ENCODE measurements around the gene STN1. TPM values are rescaled to one million over a fixed set of nuclear protein-coding genes. Genes with fewer than 3 reads are reported as not detected.

STN1 gene
- total RNA-seq, 1 donor from 2014 or later: 57.1 TPM

DNA sequence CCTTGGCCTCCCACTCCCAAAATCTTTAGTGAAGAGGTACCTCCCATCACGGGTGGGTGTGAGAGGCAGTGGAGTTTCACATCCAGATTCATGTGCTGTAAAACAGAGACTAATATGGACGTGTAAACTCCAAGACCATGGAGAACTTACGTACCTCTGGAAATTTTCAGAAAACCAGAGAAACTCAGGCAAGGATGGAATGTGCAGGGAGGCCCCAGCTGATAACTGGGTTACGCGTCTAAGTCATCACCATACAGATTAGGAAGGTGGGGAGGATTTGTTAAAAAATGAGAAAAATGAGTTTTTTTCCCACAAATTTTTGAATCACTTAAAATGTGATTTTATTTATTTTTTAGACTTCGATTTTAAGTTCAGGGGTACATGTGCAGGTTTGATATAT is 16.3 kb upstream of the STN1 start:
- H3K9me3 Mint-ChIP-seq (ENCODE audit: unreplicated experiment): peaks cover 19% of the 10 kb centered on the region
- no peaks in the 10 kb centered on the region for H3K36me3 Mint-ChIP-seq (ENCODE audit: unreplicated experiment)
- H3K4me3 Mint-ChIP-seq (ENCODE audit: unreplicated experiment): no peak overlapping the region
- DNase-seq: no peak
- TF ChIP-seq, protein P1, sequence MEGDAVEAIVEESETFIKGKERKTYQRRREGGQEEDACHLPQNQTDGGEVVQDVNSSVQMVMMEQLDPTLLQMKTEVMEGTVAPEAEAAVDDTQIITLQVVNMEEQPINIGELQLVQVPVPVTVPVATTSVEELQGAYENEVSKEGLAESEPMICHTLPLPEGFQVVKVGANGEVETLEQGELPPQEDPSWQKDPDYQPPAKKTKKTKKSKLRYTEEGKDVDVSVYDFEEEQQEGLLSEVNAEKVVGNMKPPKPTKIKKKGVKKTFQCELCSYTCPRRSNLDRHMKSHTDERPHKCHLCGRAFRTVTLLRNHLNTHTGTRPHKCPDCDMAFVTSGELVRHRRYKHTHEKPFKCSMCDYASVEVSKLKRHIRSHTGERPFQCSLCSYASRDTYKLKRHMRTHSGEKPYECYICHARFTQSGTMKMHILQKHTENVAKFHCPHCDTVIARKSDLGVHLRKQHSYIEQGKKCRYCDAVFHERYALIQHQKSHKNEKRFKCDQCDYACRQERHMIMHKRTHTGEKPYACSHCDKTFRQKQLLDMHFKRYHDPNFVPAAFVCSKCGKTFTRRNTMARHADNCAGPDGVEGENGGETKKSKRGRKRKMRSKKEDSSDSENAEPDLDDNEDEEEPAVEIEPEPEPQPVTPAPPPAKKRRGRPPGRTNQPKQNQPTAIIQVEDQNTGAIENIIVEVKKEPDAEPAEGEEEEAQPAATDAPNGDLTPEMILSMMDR (IDR thresholded peaks at IDR 0.05; ENCODE audit: partially characterized antibody, unreplicated experiment): no peak
- H3K27me3 Mint-ChIP-seq (ENCODE audit: unreplicated experiment): peaks cover 11% of the 10 kb centered on the region
- peak overlapping the region; percentile 98 for H3K27ac Mint-ChIP-seq (ENCODE audit: unreplicated experiment)
- H3K4me1 Mint-ChIP-seq (ENCODE audit: low read depth, unreplicated experiment): peaks cover 41% of the 10 kb centered on the region

DNA sequence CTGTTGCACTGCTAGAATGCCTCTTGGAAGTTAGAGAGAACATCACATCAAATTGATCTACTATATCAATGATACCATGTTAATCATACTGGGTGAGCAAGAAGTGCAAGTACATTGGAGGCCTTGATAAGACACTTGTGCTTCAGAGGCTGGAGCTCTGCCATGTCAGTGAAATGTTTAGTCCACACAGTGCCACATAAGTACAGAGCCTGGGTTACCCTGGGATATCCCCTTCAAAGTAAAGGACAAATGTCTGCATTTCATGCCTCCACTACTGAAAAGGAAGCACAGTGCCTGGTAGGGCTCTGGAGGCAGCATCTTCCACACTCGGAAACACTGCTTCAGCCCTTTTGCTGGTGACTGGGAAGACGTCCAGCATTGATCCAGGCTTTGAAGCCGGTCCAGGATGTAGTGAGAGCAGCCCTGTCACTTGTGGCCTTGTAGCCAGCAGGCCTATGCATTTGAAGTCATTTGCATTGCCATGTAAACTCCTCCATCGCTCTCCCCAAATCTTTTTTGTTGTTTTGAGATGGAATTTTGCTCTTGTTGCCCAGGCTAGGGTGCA is 15.7 kb upstream of the STN1 start:
- Mint-ChIP-seq H3K27ac (ENCODE audit: unreplicated experiment) (peak overlapping the region; percentile 98), H3K36me3 (ENCODE audit: unreplicated experiment) (no peaks in the 10 kb centered on the region), H3K4me1 (ENCODE audit: low read depth, unreplicated experiment) (peaks cover 47% of the 10 kb centered on the region), H3K4me3 (ENCODE audit: unreplicated experiment) (peak overlapping the region; percentile 49), H3K27me3 (ENCODE audit: unreplicated experiment) (peaks cover 15% of the 10 kb centered on the region), H3K9me3 (ENCODE audit: unreplicated experiment) (peaks cover 22% of the 10 kb centered on the region)
- DNase-seq: no peak
- TF ChIP-seq, protein P1 (IDR thresholded peaks at IDR 0.05; ENCODE audit: partially characterized antibody, unreplicated experiment): no peak

DNA sequence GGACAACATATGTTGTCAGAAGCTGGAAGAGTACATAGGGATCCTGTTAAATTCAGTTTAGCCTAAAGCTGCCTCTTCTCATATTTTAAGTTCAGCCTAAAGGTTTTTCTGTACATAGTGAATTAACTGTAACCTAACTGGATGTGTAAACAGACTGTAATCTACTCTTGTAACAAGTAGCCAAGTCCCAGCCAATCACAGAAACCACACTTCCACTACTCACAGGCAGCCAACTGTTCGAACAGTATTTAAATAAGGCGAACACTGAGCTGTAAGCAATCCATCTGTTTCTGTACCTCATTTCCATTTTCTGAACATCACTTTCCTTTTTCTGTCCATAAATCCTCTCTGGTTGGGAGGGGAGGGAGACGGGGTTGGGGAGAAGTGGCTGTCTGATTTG is 15.0 kb upstream of the STN1 start:
- H3K36me3 Mint-ChIP-seq (ENCODE audit: unreplicated experiment): no peaks in the 10 kb centered on the region
- H3K27me3 Mint-ChIP-seq (ENCODE audit: unreplicated experiment): peaks cover 15% of the 10 kb centered on the region
- TF ChIP-seq, protein P1 (IDR thresholded peaks at IDR 0.05; ENCODE audit: partially characterized antibody, unreplicated experiment): no peak
- peaks cover 22% of the 10 kb centered on the region for H3K9me3 Mint-ChIP-seq (ENCODE audit: unreplicated experiment)
- DNase-seq: no peak
- H3K27ac Mint-ChIP-seq (ENCODE audit: unreplicated experiment): peak overlapping the region; percentile 98
- peak overlapping the region; percentile 67 for H3K4me3 Mint-ChIP-seq (ENCODE audit: unreplicated experiment)
- peaks cover 54% of the 10 kb centered on the region for H3K4me1 Mint-ChIP-seq (ENCODE audit: low read depth, unreplicated experiment)

DNA sequence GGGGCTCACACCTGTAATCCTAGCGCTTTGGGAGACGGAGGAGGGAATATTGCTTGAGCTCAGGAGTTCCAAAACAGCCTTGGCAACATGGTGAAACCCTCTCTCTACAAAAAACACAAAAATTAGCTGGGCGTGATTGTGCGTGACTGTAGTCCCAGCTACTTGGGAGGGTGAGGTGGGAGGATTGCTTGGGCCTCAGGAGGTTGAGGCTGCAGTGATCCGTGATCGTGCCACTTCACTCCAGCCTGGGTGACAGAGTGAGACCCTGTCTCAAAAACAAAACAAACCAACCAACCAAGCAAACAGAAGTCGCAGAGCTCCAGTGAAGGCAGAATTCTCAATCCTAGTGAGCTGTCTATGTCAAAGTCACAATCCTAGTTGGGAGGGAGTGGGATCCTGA is 14.3 kb upstream of the STN1 start:
- Mint-ChIP-seq H3K4me3 (ENCODE audit: unreplicated experiment) (peak overlapping the region; percentile 67), H3K36me3 (ENCODE audit: unreplicated experiment) (no peaks in the 10 kb centered on the region), H3K27ac (ENCODE audit: unreplicated experiment) (peak overlapping the region; percentile 98), H3K27me3 (ENCODE audit: unreplicated experiment) (peaks cover 15% of the 10 kb centered on the region), H3K9me3 (ENCODE audit: unreplicated experiment) (peaks cover 25% of the 10 kb centered on the region), H3K4me1 (ENCODE audit: low read depth, unreplicated experiment) (peaks cover 55% of the 10 kb centered on the region)
- TF ChIP-seq, protein P1 (IDR thresholded peaks at IDR 0.05; ENCODE audit: partially characterized antibody, unreplicated experiment): no peak
- DNase-seq: no peak

DNA sequence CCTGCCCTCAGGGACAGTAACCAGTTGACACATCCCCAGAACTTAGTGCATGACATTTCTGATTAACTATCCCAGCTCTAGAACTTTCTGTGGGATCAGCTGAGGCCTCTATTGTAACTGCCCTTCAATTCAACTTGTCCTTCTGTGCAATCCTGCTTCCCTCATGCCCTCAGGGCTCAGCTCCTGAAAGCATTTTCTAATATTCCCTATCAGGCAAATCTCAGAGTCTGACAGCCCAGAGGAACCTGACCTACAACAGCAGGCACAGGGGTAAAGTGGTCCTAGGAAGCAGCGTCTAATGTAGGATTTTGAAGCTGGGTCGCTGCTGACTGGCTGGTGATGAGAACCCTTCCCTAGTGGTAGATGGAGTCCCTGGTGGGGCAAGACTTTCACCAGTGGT is 13.6 kb upstream of the STN1 start:
- no peak for DNase-seq
- Mint-ChIP-seq H3K4me3 (ENCODE audit: unreplicated experiment) (peak overlapping the region; percentile 67), H3K4me1 (ENCODE audit: low read depth, unreplicated experiment) (peaks cover 60% of the 10 kb centered on the region), H3K36me3 (ENCODE audit: unreplicated experiment) (no peaks in the 10 kb centered on the region), H3K9me3 (ENCODE audit: unreplicated experiment) (peaks cover 27% of the 10 kb centered on the region), H3K27me3 (ENCODE audit: unreplicated experiment) (peaks cover 19% of the 10 kb centered on the region), H3K27ac (ENCODE audit: unreplicated experiment) (peak overlapping the region; percentile 98)
- TF ChIP-seq, protein P1 (IDR thresholded peaks at IDR 0.05; ENCODE audit: partially characterized antibody, unreplicated experiment): no peak

Measured in glutamatergic neuron (in vitro differentiated cells).